Epithelial cell of esophagus (primary cell): ENCODE measurements around the gene ARPP21.

Experiments
- DNase-seq: peaks from one replicate; pipeline ENCODE4 v3.0.0; 2010; ENCODE audit warnings: low read depth
- H3K4me3 ChIP-seq: 2 replicates; pipeline ENCODE4 v1.5.1; 2011; ENCODE audit warnings: mild to moderate bottlenecking, low read length, control low read depth
- CTCF ChIP-seq: IDR thresholded peaks from 2 replicates; pipeline ENCODE4 v1.5.1; 2011; ENCODE audit warnings: low read depth, mild to moderate bottlenecking, low read length, control low read depth, inconsistent platforms; ENCODE audit not compliant: insufficient read depth; ENCODE audit errors: missing control alignments

The ARPP21 gene

GRCh38 chr3:35737934-35738706 is 98.8 kb downstream of the ARPP21 start:
- TF ChIP-seq CTCF = no peak
- DNase-seq = no peak
- no peak overlapping the region for H3K4me3 ChIP-seq

- no peak overlapping the region for H3K4me3 ChIP-seq
- no peak for TF ChIP-seq CTCF
Measured at GRCh38 chr3:35739181-35739809, 100.0 kb downstream of the ARPP21 start.

GRCh38 chr3:35739964-35740527 is 100.7 kb downstream of the ARPP21 start:
- no peak for TF ChIP-seq CTCF
- DNase-seq = no peak
- no peak overlapping the region for H3K4me3 ChIP-seq

More at GRCh38 chr3:35739181-35739809, 100.0 kb downstream of the ARPP21 start:
- no peak for DNase-seq

GRCh38 chr3:35743218-35743617 is 103.9 kb downstream of the ARPP21 start:
- no peak for TF ChIP-seq CTCF
- no peak for DNase-seq
- no peak overlapping the region for H3K4me3 ChIP-seq

GRCh38 chr3:35744419-35744818 is 105.1 kb downstream of the ARPP21 start:
- H3K4me3 ChIP-seq = no peak overlapping the region
- no peak for TF ChIP-seq CTCF

GRCh38 chr3:35745351-35745750 is 106.0 kb downstream of the ARPP21 start:
- no peak for DNase-seq
- H3K4me3 ChIP-seq = no peak overlapping the region
- no peak for TF ChIP-seq CTCF

More at GRCh38 chr3:35744419-35744818, 105.1 kb downstream of the ARPP21 start:
- no peak for DNase-seq
